ENCODE measurements around the gene EXTL1.

EXTL1 gene

DNA sequence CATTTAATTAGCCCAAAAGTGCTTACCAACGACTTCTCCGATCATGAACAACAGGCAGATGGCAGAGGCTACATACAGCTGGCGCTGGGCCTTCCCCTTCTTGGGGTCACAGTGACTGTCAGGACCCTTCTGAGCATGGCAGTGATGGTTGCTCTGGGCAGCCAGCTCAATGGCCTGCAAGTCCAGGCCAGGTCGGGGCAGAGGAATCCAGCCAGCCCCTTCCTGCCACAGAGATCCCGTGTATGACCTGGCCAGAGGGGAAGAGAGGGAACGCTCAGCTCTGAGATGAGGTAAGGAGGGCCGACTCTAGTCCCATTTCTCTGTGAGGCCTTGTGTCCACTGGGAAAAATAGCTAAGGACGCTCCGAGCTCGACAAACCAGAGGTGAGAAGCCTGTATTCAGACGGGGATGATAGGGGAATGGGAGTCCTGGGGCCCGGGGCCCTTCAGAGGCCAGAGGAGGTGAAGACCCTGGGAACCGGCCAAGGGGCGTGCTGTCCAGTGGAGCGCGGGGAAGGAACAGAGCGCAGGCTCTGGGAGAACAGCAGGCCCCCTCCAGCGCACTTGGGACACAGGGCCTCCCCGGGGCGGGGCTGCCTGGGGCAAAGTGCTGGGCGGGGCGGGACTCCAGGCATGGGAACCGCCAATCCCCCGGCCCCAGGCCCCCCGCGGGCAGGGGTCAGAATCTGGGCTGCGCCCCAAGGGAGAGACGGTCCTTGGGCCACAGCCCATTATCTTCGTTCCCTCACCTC, 23.6 kb downstream of the EXTL1 start:
- no peak for DNase-seq

DNA sequence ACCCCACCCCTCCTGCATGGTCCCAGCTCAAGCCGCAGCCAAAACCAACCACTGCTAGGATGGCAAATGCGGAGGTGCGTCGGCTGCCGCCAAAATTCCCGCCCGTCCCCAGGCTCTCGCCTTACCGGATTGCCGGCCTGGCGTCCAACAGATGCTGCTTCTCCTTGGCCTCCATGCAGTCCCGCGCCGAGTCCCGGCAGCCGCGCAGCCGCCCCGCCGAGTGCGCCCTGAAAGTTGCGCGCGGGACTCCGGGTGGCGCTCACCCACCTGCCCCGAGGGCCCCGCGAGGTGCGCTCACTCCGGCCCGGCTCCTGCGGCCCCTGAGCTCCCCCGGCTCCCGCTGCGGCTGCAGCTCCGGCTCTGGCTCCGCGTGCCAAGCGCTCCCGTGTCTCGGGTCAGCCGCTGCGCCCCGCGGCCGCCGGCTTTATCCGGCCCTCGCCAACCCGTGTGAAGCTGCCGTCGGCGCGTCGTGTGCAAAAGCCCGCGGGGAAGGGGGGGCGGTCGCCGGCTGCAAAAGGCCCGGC, 24.2 kb downstream of the EXTL1 start, which contains the start of gene SLC30A2:
SLC30A2 (minus strand) TSS at position 397 of the 524 bp plus-strand sequence; CDS start at position 175, 222 bp downstream.
- no peak for DNase-seq

GRCh38 chr1:26046246-26047095, 24.9 kb downstream of the EXTL1 start:
- no peak for DNase-seq

DNA sequence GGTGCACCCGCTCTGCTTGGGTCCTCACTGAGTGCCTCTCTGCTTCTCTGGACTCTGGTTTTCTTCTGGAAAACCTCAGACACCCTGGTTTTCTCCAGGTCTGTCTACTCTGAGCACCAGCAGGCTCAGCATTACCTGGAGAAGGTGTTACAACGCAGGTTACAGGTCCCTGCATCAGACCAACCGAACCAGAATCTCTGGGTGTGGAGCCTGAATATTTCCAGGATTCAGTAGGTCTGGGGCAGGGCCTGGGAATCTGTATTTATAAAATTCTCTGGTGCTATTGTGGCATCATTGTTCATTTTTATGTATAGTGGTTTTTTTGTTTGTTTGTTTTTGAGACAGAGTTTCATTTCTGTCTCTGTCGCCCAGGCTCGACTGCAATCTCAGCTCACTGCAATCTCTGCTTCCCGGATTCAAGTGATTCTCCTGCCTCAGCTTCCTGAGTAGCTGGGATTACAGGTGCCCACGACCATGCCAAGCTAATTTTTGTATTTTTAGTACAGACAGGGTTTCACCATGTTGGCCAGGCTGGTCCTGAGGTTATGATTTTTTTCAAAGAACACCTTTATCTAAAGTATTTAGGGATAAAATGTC, 25.8 kb downstream of the EXTL1 start:
- no peak for DNase-seq

DNA sequence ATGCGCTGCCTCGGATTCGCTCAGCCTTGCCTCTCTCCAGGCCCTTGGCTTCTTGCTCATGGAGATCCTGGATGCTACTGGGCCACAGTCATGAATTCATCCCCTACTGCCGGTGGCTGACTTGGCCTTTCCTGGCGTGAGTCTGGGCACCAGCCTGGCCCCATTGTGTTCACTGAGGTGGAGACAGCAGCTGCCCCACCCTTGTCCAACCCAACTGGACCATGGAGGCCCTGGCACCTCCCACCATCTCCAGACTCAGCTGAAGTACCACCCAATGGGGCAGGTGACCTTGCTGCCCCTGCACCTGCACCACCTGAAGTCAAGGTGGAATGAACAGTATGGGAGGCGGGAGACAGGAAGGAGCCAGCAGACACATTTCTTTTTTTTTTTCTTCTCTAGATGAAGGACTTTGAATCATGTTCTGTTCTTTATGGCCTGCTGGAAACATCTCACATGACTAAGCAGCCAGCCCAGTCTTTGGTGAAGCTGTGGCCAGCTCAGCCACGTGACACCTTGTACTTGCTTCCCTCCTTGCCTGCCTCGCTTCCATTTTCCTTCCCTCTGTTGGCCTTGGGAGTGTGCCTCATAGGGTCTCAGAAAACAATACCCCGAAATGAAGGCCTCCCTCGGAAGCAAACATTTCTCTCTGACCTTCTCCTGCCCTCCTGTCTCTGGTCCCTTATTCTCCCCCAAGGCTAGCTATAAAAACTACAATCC, 28.1 kb downstream of the EXTL1 start:
- DNase-seq: no peak

GRCh38 chr1:26050248-26050640, 28.7 kb downstream of the EXTL1 start:
- no peak for DNase-seq

DNA sequence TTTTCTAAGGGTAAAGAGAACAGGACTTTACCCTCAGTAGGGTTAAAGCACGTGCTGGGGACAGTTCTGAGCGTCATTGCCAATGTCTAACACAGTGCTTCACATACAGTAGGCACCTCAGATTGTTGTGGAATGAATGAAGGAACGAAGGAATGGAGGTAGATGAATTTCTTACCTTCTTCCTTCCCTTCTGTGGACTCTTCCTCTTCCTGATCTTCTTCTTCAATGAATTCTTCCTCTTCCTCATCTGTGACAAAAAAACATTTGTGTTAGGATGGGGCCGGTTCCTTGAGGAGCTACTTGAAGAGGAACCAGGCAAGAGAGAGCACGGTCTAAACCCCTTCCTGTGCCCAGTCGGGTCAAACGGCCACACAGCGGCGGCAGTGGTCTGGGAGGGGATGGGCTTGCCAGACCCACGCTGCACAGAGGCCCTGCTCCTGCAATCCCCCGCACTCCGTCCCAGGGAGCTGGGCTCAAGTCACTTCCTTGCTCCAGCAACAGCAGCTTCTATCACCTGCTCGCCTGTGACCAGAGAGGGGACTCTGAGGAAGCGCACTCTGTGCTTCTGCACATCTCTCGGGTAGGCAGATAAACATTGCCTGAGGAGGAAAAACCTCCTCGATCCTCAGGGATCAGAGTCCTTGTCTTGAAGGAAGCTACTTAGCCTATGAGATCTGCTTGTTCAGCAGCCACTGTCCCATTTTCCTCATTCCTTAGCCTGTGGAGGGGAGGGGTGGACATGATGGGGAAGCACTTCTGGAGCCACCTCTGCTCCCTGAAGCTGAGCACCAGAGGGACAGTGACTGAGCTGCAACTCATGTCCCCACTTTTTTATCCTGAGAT, 32.4 kb downstream of the EXTL1 start:
- DNase-seq: no peak

DNA sequence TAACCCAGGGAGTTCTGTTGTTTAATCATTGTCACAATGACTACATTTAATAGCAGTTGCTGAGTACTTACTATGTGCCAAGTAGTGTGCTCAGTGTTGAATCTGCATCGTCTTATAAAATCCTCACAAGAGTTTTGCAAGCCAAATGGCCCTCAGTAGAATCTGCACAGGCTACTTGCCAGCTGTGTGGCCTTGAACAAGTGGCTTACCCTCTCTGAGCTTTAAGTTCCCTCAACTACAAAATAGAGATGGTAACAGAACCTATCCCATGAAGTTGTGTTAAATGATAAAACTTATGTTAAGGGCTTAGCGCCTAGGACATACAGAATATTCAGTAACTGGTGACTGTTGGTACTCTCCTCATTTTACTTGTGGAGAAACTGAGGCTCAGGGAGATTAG, 33.5 kb downstream of the EXTL1 start:
- no peak for DNase-seq

DNA sequence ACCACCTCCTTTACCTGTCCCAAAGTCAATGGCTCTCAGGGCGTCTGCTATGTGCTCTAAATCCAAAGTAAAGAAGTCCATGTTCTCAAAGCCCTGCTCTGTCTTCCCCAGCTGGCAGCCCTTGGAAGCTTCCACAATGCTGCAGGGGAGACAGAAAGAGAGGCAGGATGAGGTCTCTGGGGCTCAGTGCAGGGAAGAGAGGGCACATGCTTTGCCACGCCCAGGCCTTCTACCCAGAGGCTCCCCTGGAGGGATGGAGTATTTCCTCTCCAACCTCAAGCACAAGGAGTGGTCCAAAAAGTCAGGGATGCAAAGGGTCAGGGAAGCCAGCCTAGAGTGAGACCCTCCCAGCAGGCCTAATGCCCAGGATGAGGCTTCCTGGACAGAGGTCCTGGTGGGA, 35.6 kb downstream of the EXTL1 start:
- DNase-seq: no peak

DNA sequence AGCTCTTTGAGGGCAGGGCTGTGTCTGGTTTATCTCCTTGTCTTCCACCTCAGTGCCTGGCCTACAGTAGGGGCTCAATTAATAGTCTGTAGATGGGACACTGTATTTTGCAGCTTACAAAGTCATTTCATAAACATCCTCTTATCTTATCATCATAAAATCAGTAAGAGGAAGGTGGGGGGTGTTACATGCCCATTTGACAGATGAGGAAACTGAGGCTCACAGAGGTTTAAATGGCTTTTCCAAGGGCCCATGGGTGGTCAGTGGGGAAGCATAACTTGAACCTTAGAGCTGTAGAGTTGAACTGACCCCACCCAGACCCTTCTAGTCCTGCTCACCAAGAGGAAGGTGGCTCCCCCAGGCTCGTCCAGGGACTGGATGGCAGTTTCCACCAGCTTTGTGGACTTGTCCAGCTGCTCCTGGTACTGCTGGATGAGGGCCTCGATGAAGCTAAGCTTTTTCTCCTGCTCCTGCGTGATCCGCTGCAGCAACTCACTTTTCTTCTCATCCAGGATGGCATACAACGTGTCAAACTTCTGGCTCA, 36.5 kb downstream of the EXTL1 start:
- DNase-seq: no peak

DNA sequence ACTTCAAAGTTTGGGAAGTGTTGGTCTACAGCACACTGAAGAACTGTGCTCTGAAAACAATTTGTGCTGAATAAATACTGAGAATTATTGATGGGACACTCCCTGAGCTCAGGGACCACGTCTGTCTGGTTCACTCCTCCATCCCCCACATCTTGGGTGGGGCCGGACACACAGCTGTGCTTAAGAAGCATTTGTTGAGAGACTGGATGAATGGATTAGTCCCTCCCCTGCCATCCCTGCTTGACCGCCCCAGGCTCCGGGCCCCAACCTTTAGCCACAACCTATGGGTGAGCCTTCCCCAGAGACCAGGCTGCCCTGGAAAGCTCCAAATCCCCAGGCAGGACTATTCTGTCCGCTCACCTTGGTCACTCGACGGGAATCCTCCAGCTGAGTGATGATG, 38.3 kb downstream of the EXTL1 start:
- no peak for DNase-seq

DNA sequence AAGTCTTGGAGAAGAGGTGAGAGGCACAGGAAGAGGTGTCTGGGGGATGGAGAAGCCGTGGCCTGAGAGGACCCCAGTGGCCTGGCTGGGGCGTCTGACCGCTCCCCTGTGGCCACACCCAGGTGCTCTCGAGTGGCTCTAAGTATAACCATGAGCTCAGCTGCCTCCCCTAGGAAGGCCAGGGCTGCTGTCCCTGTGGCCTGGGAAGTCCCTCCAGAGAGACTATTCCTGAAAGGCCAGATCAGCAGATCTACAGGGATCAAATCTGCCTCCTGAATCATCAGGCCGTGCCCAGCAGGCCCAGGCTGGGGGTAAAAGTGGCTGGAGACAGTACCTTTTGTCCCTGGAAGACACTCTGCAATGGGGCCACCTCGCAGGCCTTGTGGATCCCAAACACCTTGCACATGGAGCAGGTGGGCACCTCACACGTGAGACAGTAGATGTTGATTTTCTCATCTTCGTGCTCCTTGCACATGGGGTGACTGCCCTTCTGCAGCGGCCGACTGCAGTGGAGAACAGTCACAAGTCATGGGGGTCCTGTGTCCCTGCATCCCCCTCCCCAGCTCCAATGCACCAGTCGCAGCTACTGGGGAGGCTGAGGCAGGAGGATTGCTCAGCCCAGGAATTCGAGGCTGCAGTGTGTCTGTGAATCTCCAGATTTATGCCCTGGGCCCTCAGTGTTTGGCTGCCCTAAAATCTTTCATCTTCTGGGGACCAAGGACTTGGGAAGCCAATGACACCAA, 39.4 kb downstream of the EXTL1 start:
- DNase-seq: no peak

DNA sequence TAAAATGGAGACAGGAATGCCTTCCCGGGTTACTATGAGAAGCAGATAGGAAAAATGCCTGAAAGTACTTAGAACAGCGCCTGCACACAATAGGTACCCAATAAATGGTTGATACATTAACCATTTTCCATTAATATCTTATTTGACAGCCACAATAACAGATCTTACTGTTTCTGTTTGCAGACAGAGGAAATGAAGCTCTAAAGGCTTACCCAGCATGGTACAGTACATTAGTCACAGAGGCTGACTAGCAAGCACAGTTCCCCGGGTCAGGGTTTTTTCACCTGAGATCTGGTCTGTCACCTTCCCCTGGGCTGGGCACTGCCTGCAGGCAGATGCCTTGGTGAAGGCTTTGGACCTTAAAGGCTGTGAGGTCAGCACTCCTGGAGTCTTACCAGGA, 43.0 kb downstream of the EXTL1 start:
- no peak for DNase-seq

DNA sequence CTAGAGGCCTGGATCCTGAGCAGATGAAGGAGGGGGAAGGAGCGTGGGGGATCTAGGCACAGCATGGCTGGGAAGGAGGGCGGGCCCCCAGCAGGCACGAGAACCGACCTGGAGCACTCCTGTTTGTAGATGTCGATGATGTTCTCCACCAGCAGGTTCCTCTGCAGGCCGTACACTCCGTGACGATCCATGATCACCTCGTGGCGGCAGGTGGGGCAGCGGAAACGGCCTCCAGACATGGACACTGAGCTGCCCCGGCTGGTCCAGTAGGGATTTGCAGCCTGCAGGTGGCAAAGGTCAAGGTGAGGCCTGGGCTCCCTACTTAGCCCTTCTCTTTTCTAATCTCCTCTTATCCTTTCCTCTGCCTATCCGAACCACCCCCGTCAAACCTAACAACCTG, 44.6 kb downstream of the EXTL1 start:
- no peak for DNase-seq

DNA sequence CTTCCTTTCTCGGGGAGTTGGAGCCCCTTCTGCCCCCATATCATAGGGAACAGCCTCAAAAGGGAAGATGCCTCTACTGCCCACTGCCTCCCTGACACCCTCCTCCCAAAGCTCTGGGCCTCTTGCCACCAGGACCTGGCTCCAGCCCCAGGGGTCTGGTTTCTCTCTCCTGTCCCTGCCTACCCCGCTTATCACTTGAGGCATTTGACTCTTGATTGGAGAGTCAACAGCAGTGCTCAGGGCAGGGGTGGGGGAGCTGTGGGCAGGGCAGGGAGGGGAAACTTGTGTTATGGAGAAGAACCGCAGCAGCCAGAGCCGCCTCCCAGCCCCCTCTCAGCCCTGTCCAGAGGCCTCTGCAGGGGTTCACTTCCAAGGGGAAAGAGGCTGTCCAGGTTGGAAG, 45.3 kb downstream of the EXTL1 start:
- DNase-seq: no peak

- DNase-seq: peak; percentile 40
Observed at GRCh38 chr1:26067432-26067911, 45.9 kb downstream of the EXTL1 start, which contains the start of gene TRIM63. Gene TRIM63, minus strand, starts transcription at chr1:26067630. Its CDS starts 136 bp downstream, at chr1:26067494.

GRCh38 chr1:26069941-26070295, 48.3 kb downstream of the EXTL1 start:
- no peak for DNase-seq

DNA sequence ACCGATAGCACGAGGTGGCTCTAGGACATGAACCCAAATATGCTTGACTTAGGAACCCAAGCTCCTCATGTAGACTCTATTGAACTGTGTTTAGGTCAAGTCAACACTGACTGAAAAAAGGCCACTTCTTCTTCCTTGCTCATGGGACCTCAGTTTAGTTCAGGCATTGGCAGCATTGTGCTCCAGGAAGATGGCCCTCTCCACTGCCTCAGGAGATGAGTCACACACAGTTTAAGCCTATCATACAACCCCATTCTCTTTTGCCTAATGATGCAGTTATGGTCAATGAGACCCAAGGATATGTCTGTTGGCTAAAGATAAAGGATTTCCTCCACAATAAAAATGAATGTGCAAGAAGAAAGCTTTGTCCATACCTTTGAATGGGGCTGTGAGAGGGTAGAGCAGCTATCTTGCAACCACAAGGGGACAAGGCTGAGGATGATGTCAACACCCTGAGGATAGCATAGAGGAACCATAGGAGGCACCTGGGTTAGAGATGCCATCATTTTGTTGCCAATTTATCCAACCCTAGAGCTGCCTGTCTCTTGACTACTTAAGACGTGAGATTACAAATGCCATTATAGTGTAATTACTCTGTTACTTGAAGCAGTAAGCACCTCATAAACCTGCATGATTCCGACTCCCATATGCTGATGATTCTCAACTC, 48.9 kb downstream of the EXTL1 start:
- DNase-seq: no peak

DNA sequence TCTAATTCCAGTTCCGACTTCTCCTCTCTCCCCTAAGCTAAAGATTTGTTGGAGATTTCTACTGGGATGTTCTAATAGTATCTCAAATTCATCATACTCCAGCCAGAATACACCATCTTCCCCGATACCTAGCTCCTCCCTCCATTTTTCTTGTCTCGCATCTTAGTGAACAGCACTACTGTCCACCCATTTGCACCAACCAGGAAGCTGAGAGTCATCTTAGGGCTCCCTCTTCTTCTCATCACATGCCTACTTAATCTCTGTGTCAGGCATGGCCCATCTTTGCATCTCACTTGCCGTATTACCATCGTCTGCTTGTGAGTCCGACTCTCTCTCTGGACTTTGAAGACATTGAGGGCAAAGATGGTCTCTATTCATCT, 49.4 kb downstream of the EXTL1 start:
- no peak for DNase-seq

DNA sequence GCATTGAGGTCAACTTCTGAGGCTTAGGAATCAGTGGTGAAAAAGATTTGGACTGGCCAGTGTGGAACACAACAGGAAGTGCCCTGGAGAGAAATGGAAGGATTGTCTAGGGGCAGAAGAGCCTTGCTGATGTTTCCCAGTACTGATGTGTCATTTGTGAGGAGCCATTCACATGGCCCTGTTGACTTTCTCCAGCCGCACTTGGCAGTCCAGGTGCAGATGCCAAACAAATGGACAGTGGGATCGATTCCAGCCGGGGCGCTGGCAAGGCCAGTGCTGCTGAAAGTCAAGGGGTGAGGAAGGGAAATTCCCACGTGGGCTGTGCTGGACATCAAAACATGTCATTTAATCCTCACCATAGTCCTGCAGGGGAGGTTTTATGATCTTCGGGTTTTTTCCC, 50.7 kb downstream of the EXTL1 start:
- no peak for DNase-seq
